HG03064 (cell line): ENCODE data around the gene ZNF91.
"Not testable (repeated sequence)": the region's sequence is repeated elsewhere in the genome, so short reads cannot be mapped to it uniquely, and the experiment has no call there.

Source experiments
- ATAC-seq: cut with Tn5 transposase; IDR thresholded peaks from one replicate; pipeline ENCODE4 v1.9.1; 2021; ENCODE audit warnings: low read depth; ENCODE audit not compliant: unreplicated experiment

The ZNF91 gene

GRCh38 chr19:23399443-23399842 lies 4.2 kb upstream of the ZNF91 start:
- no peak for ATAC-seq

GRCh38 chr19:23395722-23396117 lies 449 bp upstream of the ZNF91 start:
- not testable (repeated sequence) for ATAC-seq

GRCh38 chr19:23394511-23394910 lies 760 bp downstream of the ZNF91 start:
- no peak for ATAC-seq

GRCh38 chr19:23393121-23393520 lies 2.1 kb downstream of the ZNF91 start:
- ATAC-seq, result no peak

GRCh38 chr19:23391236-23391635 lies 4.0 kb downstream of the ZNF91 start:
- no peak for ATAC-seq

GRCh38 chr19:23385404-23385803 lies 9.9 kb downstream of the ZNF91 start:
- ATAC-seq, result no peak

GRCh38 chr19:23384858-23385257 lies 10.4 kb downstream of the ZNF91 start:
- ATAC-seq, result no peak

GRCh38 chr19:23384166-23384565 lies 11.1 kb downstream of the ZNF91 start:
- ATAC-seq, result no peak

GRCh38 chr19:23382955-23383354 lies 12.3 kb downstream of the ZNF91 start:
- no peak for ATAC-seq

GRCh38 chr19:23381114-23381513 lies 14.2 kb downstream of the ZNF91 start:
- ATAC-seq, result no peak

GRCh38 chr19:23379671-23380070 lies 15.6 kb downstream of the ZNF91 start:
- ATAC-seq, result not testable (repeated sequence)

GRCh38 chr19:23378948-23379347 lies 16.3 kb downstream of the ZNF91 start:
- ATAC-seq, result no peak

GRCh38 chr19:23377276-23377675 lies 18.0 kb downstream of the ZNF91 start:
- no peak for ATAC-seq

- ATAC-seq, result no peak
Observed at GRCh38 chr19:23366437-23366836, 28.8 kb downstream of the ZNF91 start.

- ATAC-seq, result not testable (repeated sequence)
Observed at GRCh38 chr19:23366031-23366430, 29.2 kb downstream of the ZNF91 start.

- ATAC-seq, result no peak
Observed at GRCh38 chr19:23365222-23365621, 30.0 kb downstream of the ZNF91 start.

- ATAC-seq, result not testable (repeated sequence)
Observed at GRCh38 chr19:23361843-23362242, 33.4 kb downstream of the ZNF91 start.

- ATAC-seq, result no peak
Observed at GRCh38 chr19:23351806-23352205, 43.5 kb downstream of the ZNF91 start.

GRCh38 chr19:23346696-23347095 lies 48.6 kb downstream of the ZNF91 start:
- ATAC-seq, result no peak

GRCh38 chr19:23345838-23346237 lies 49.4 kb downstream of the ZNF91 start:
- no peak for ATAC-seq

GRCh38 chr19:23343434-23344010 lies 51.7 kb downstream of the ZNF91 start:
- ATAC-seq, result no peak

- ATAC-seq, result no peak
Observed at GRCh38 chr19:23328211-23328610, 67.1 kb downstream of the ZNF91 start.

- no peak for ATAC-seq
Observed at GRCh38 chr19:23321953-23322549, 73.2 kb downstream of the ZNF91 start.
